ENCODE results near the gene CDR2L.
"Not testable (repeated sequence)": the region's sequence is repeated elsewhere in the genome, so short reads cannot be mapped to it uniquely, and the experiment has no call there.

Gene CDR2L

GRCh38 chr17:75045946-75046406 is 58.5 kb downstream of the CDR2L start:
- not testable (repeated sequence) for H3K9me3 ChIP-seq (ENCODE audit: control insufficient read depth, low read length); H3K36me3 ChIP-seq (ENCODE audit: control insufficient read depth, insufficient read depth, low read length); H3K4me1 ChIP-seq (ENCODE audit: control insufficient read depth, insufficient read depth, low read length); H3K27me3 ChIP-seq (ENCODE audit: control insufficient read depth, insufficient read depth, low read length)
- Histone ChIP-seq H3K9ac (ENCODE audit: low read length) (peak overlapping the region; percentile 93), H3K4me3 (ENCODE audit: low read length) (peak overlapping the region; percentile 70)

GRCh38 chr17:75046407-75047289 is 59.2 kb downstream of the CDR2L start, which contains the start of the genes ATP5PD and KCTD2:
Gene ATP5PD, minus strand, starts transcription at chr17:75046969. Its CDS starts 4,319 bp downstream, at chr17:75042650.
Gene KCTD2, plus strand, starts transcription at chr17:75047225. Its CDS starts 26 bp downstream, at chr17:75047251.
- H3K4me1 ChIP-seq (ENCODE audit: control insufficient read depth, insufficient read depth, low read length): peaks cover 6% of the 10 kb centered on the region

GRCh38 chr17:75047398-75048098 is 60.1 kb downstream of the CDR2L start:
- Histone ChIP-seq H3K9ac (ENCODE audit: low read length) (peak overlapping the region; percentile 76), H3K27me3 (ENCODE audit: control insufficient read depth, insufficient read depth, low read length) (no peaks in the 10 kb centered on the region), H3K4me3 (ENCODE audit: low read length) (peak overlapping the region; percentile 56), H3K36me3 (ENCODE audit: control insufficient read depth, insufficient read depth, low read length) (no peaks in the 10 kb centered on the region), H3K4me1 (ENCODE audit: control insufficient read depth, insufficient read depth, low read length) (peaks cover 6% of the 10 kb centered on the region), H3K9me3 (ENCODE audit: control insufficient read depth, low read length) (no peaks in the 10 kb centered on the region)

More at GRCh38 chr17:75046407-75047289, 59.2 kb downstream of the CDR2L start, which contains the start of the genes ATP5PD and KCTD2:
- peak within 1 kb of the TSS; percentile 93 for H3K9ac ChIP-seq (ENCODE audit: low read length)
- no peaks in the 10 kb centered on the region for H3K9me3 ChIP-seq (ENCODE audit: control insufficient read depth, low read length)
- peak within 1 kb of the TSS; percentile 70 for H3K4me3 ChIP-seq (ENCODE audit: low read length)
- H3K36me3 ChIP-seq (ENCODE audit: control insufficient read depth, insufficient read depth, low read length): no peaks in the 10 kb centered on the region
- no peaks in the 10 kb centered on the region for H3K27me3 ChIP-seq (ENCODE audit: control insufficient read depth, insufficient read depth, low read length)

GRCh38 chr17:75048249-75048878 is 60.9 kb downstream of the CDR2L start:
- no peaks in the 10 kb centered on the region for H3K9me3 ChIP-seq (ENCODE audit: control insufficient read depth, low read length)
- no peaks in the 10 kb centered on the region for H3K36me3 ChIP-seq (ENCODE audit: control insufficient read depth, insufficient read depth, low read length)
- H3K4me1 ChIP-seq (ENCODE audit: control insufficient read depth, insufficient read depth, low read length): peaks cover 6% of the 10 kb centered on the region
- peak overlapping the region; percentile 76 for H3K9ac ChIP-seq (ENCODE audit: low read length)
- no peaks in the 10 kb centered on the region for H3K27me3 ChIP-seq (ENCODE audit: control insufficient read depth, insufficient read depth, low read length)
- H3K4me3 ChIP-seq (ENCODE audit: low read length): no peak overlapping the region

- Histone ChIP-seq H3K36me3 (ENCODE audit: control insufficient read depth, insufficient read depth, low read length) (no peaks in the 10 kb centered on the region), H3K27me3 (ENCODE audit: control insufficient read depth, insufficient read depth, low read length) (no peaks in the 10 kb centered on the region), H3K9ac (ENCODE audit: low read length) (no peak overlapping the region), H3K9me3 (ENCODE audit: control insufficient read depth, low read length) (no peaks in the 10 kb centered on the region), H3K4me3 (ENCODE audit: low read length) (no peak overlapping the region), H3K4me1 (ENCODE audit: control insufficient read depth, insufficient read depth, low read length) (peaks cover 6% of the 10 kb centered on the region)
Measured at GRCh38 chr17:75049057-75049456, 61.6 kb downstream of the CDR2L start.

- no peaks in the 10 kb centered on the region for H3K36me3 ChIP-seq (ENCODE audit: control insufficient read depth, insufficient read depth, low read length)
- H3K9ac ChIP-seq (ENCODE audit: low read length): no peak overlapping the region
- H3K4me3 ChIP-seq (ENCODE audit: low read length): no peak overlapping the region
- no peaks in the 10 kb centered on the region for H3K27me3 ChIP-seq (ENCODE audit: control insufficient read depth, insufficient read depth, low read length)
- no peaks in the 10 kb centered on the region for H3K9me3 ChIP-seq (ENCODE audit: control insufficient read depth, low read length)
- peaks cover 6% of the 10 kb centered on the region for H3K4me1 ChIP-seq (ENCODE audit: control insufficient read depth, insufficient read depth, low read length)
Measured at GRCh38 chr17:75049706-75050105, 62.3 kb downstream of the CDR2L start.

GRCh38 chr17:75051941-75052340 is 64.5 kb downstream of the CDR2L start:
- H3K4me3 ChIP-seq (ENCODE audit: low read length): no peak overlapping the region
- no peak overlapping the region for H3K9ac ChIP-seq (ENCODE audit: low read length)
- H3K4me1 ChIP-seq (ENCODE audit: control insufficient read depth, insufficient read depth, low read length): peaks cover 6% of the 10 kb centered on the region
- H3K36me3 ChIP-seq (ENCODE audit: control insufficient read depth, insufficient read depth, low read length): no peaks in the 10 kb centered on the region
- no peaks in the 10 kb centered on the region for H3K27me3 ChIP-seq (ENCODE audit: control insufficient read depth, insufficient read depth, low read length)
- H3K9me3 ChIP-seq (ENCODE audit: control insufficient read depth, low read length): no peaks in the 10 kb centered on the region

All from mucosa of stomach (tissue), 1 donor.